Hindlimb muscle (tissue), 1 donor: ENCODE results near the gene PDZD8. TPM values are rescaled to one million over a fixed set of nuclear protein-coding genes. Genes with fewer than 3 reads are reported as not detected.
"Not testable (repeated sequence)": the region's sequence is repeated elsewhere in the genome, so short reads cannot be mapped to it uniquely, and the experiment has no call there.

ENCODE experiments used
- DNase-seq: peaks from one replicate; pipeline ENCODE4 v3.0.0-alpha.2; 2013
- polyA plus RNA-seq: library from polyadenylated mRNA; unstranded; fragments of 120-200 nt; gene quantifications from one replicate; pipeline ENCODE4 v1.2.1, GENCODE V29; 2013; ENCODE audit not compliant: insufficient read length

Gene PDZD8
- polyA plus RNA-seq, 1 donor: 12.8 TPM

DNA sequence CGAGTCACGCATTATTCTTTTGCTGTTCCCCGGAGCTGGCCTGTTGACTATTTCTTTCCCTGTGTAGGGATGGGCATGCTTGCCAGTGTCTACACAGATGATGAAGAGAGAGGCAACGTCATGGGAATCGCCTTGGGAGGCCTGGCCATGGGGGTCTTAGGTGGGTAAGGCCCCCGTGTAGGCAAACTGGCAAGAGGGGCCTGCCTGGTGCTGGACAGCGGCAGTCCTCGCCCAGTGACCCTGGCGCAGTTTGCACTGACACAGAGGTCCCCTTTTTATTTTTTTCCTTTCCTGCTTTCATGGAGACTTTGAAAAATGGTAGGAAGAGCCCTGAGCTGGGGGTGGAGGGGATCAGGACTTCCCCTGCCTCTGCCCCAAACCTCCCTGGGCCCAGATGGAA lies 120.9 kb downstream of the PDZD8 start:
- DNase-seq: no peak

DNA sequence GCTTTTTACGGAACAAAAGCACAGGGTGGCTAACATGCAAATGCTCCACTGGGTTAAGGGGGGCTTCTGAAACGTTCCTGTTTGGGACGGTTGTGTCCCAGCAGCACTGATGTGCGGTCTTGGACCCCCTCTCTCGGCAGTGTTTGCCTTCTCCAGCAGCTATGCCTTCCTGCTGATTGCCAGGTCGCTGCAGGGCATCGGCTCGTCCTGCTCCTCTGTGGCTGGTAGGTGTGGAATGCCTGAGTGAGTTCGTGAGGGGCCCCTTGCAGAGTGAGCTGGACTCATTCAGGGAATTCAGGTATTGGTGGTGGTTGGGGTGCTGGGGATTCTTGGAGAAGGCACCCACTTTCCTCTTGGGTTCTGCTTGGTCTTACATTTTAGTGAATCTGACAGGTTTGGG lies 121.3 kb downstream of the PDZD8 start:
- no peak for DNase-seq

DNA sequence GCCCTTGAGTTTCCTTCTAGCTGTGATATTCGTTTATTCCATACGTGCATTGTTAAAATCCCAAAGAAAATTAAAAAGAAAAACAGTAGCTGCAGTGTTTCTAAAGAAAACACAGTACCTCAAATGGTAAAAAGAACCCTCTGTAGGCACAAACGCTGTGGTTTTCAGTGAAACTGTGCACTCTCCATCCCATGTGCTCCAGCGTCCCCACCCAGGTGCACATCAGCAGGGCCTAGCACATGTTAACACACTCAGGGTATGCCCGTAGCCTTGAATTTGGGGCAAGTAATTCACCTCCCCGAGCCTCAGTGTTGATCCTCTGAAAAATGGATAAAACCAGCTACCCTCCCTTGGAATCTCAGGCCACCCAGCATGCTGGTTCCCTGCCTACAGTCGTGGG lies 124.8 kb downstream of the PDZD8 start:
- DNase-seq: no peak

DNA sequence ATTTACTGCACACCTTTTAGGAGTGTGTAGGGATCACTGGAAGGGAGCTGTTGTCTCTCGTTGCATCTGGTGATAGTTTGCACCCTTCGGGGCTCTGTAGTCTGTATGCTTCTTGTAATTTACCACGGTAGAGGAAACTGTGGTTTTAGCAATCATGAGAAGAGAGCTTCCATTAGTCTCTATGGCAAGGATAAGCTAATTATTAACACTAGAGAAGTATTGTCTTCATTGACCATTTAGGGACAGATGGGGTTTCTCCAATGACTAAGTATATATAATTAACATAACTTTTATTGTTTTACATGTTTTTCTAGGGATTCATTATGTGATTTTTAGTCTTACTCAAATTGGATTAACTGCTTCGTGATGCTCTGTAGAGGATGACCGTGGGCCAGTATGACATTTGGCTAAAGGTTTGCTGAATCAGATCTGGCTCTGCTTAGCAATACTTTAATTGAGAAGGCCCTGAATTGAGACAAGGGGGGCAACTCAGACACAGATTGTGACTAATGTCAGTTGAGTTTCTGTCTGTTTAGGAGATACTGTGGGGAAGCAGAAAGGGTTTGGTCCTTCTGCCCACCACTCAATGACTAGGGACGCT lies 125.6 kb downstream of the PDZD8 start:
- no peak for DNase-seq

DNA sequence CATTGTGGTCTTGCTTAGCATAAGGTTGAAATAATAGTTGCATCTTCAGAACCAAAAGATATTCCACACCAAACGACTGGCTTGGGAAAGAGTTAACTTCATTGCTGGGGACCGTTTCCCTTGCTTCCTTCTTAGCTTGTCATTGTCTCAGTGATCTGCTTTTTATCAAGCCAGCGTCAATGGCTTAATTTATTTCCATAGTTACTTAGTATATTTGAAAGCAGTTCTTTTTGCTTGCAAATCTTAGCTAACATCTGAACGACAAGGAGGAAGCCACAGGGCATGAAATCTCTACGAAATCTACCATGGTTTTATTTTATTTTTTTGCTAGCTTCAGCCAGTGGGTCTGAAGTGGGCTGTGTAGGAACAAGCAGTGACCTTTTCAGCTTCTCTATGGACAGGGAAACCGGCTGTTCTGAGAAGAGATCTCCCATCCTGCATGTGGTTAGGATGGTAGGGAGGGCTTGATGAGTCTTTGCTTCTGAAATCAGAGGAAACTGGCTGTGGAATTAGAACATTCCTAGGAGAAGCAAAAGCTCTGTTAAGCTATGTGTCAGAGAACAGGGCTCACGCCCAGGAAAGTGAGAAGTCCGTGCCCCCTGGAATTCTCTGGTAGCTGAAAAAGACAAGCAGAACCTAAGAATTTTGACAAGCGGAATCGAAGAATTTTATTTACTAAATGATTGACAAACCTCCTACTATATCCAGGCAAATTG lies 126.3 kb downstream of the PDZD8 start:
- no peak for DNase-seq

DNA sequence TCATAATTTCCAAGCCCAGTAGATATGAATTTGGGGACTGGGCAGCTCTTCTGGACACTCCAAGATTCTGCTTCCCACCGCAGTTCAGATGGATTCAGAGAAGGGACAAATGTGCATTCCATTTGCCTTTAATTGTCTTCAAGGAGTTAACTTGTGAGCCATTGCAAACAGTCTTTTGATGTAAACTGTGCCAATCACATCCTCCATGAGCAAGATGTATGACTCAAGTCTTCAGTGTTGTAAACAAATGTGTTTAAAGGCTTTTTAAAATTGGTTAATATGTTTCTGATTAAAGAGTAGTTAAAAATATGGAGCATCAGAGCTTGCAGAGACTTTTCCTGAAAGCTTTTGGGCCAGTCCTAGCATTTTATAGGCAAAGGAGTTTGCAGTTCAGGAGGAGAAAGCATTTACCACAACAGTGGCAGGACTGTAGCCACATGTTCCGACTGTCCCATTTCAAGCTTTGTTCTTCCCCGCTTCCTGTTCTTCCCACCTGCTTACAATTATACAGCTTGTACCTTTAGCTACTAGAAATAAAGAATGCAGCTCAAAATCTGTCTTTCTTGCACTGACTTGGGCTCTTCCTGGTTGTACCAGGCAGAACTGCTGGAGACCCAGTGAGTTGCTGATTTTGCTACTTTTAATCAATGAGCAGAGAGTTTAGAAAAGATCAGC lies 128.1 kb downstream of the PDZD8 start:
- no peak for DNase-seq

DNA sequence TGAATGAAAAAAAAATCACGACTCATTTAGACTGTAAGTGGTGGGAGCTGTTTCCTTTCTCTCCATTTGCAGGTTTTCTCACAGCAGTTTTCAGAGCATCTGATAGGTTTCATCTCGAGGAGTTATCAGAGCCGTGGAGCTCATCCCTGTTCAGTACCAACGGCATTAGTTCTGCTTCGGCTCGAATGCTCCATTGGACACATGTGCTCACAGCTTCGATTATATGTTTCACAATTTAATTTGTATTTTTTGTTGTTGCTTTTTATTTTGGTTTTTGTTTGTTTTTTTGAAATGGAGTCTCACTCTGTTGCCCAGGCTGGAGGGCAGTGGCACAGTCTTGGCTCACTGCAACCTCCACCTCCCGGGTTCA lies 132.8 kb downstream of the PDZD8 start:
- DNase-seq: no peak

DNA sequence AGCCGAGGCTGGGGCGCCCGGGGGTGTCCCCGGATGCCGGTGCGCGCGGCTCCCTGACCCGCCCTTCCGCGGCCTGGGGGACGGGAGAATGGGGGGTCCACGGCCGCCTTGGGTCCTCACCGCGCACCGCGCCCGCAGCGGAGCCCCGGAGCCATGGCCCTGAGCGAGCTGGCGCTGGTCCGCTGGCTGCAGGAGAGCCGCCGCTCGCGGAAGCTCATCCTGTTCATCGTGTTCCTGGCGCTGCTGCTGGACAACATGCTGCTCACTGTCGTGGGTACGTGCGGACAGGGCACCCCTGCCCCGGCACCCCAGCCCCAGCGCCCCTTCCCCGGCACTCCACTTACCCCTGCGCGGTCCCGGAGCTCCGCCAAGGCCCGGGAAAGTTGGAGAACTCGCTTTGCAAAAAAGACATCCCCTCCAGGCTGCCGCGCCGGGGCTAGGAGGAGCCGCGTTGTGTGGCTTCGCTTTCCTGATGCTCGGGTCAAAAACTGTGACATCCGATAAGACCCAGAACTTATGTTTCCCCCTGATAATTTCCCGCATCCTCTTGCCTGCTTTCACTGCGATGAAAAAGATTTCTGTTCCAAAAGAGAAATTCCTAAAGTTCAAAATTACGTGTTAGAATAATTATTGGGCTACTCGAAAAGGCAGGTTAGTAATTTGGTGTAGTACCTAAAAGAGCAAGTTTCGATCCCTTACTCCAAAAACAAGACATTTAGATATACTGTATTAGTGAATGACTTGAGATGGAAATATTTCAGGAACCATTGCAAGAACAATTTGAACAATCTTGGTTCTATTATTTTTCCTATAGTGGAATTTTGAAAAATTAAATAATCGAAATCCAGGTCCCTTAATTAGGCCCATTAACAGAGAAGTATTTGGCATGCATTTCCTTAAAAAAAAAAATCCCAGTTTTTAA lies 133.4 kb downstream of the PDZD8 start:
- DNase-seq: no peak

DNA sequence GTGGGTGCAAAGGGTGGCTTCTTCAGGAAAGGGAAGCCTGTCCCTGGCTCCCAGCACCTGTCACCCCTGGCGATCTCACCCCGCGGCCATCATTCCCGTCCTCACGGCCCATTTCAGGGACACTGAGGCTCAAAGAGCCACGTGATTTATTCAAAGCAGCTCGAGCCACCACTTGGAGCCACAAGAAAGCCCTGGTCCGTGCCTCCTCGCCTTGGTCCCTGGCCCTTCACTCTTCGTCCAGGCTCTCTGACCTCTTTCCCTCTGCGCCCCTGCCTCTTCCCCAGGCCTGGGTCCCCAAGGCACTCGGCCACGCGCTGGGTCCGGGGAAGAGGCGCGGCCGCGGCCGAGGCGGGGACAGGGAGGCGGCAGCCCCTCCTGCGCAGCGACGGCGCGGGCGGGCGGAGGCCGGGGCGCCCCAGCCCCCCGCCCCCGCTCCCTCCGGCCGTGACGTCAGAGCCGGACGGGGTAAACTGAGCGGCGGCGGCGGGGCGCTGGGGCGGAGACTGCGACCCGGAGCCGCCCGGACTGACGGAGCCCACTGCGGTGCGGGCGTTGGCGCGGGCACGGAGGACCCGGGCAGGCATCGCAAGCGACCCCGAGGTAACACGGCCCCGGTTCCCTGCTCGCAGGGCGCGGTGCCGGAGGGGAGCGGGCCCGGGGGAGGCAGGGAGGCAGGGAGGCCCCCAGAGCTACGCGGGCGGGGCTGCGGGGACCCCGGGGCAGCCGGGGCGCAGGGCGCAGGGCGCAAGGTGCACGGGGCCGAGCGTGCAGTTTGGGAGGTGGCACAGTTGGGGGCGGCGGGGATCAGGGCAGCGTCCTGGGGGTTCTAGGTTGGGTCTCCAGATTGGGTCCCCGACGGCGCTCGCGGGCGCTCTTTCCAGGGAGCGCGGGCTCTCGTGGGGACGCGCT lies 134.4 kb downstream of the PDZD8 start, which contains the start of gene SLC18A2:
Gene SLC18A2, plus strand, starts transcription at position 494 of the 909 bp plus-strand sequence. CDS start 580 bp downstream, outside the sequence.
- DNase-seq: no peak

DNA sequence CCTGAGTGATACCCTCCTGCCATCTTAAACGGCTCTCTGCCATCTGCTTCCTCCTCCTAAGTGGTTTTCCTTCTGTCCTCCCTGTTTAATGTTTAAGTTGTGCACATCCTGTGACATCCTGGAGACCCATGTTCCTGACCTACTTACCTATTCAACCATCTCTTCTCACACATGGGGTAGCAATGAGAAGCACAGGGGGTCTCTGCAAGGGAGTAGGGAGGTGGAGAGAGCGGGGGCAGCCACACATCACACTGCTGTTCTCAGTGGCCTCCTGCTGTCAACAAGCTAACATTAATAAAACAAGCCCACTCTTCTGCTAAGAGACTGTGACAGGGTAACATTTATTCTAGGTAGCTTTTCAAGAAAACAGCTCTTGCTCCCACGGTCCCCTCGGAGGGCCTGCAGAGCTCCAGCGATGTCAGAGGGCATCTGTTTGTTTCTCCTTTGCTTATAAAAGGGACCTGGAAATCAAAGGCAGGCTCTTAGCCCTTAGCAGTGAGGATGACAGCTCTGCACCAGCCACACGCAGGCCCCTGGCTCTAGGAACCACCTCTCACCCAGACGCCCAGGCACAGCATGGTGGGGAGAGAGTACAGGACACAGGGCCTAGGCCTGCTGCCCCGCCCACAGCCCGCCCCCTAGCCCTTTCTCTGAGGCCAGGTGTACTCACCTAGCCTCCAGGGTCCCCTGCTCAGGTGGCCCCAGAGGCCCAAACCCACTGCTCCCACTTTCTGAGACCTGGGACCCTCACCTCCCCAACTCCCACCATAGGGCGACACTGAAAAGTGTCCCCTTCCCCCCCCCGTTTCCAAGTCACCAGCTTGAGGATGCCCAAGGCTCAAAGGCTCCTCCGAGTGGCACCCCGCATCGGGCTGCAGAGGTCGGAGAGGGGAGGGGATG lies 135.3 kb downstream of the PDZD8 start:
- no peak for DNase-seq

DNA sequence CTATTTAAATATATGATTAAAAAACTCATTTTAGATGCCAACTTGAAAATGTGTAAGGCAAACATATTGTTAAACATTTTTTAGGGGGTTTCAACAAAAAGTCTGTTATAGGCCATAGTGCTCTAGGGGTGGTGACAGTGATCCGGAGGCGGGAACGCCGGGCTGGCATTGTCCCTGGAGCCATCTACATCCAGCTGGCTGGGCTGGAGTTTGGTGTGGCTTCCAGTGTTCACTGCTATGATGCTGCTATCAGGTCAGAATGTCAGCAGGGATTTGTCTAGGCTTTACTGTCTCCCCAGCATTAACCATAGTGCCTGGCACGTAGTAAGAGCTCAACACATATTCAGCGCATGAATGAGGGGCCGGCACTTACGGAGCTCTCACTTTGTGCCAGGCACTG lies 136.2 kb downstream of the PDZD8 start:
- no peak for DNase-seq

DNA sequence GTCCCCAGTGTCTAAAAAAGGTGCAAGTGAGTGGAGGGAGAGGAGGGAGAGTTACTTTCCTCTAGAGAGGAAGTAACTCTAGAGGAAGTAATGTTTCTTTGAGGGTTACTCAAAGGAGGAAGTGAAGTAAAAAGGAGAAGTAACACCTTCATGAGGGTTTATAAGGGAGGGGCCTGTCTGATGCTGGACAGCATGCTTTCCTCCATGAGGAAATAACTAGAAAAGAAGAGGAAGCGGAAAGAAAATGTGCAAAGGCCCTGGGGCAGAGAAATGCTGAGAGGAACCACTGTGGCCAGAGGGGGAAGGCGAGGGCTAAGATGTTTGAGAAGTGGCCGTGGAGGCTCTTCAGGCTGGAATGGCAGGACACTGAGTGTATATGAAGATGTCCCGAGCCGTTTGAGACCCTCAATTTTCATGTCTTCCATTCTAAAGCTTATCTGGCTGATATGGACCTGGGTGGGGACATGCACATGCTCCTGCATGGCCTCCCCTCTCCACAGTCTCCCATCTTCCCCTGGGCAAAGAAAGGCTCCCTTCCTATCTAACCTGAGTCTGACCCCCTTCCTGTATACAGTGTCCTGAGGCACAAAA lies 137.7 kb downstream of the PDZD8 start:
- DNase-seq: no peak

DNA sequence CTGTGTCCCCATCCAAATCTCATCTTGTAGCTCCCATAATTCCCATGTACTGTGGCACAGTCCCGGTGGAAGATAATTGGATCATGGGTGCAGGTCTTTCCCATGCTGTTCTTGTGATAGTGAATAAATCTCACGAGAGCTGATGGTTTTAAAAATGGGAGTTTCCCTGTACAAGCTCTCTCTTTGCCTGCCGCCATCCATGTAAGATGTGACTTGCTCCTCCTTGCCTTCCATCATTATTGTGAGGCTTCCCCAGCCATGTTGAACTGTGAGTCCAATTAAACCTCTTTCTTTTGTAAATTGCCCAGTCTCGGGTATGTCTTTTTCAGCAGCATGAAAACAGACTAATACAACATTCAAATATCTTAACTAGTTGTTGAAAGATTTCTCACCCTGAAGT lies 145.1 kb downstream of the PDZD8 start:
- DNase-seq: not testable (repeated sequence)

DNA sequence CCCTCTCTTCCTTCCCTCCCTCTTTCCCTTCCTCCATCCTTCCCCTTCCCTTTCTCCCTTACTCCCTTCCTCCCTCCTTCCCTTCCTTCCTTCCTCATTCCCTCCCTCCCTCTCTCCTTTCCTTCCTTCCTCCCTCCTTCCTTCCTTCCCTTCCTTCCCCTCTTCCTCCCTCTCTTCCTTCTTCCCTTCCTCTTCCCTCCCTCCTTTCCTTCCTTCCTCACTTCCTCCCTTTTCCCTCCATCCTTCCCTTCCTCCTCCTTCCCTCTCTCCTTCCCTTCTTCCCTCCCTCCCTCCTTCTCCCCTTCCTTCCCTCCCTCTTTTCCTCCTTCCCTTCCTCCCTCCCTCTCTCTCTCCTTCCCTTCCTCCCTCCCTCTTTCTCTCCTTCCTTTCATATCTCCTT lies 147.0 kb downstream of the PDZD8 start:
- DNase-seq: no peak

Other genes starting within 250 kb of the PDZD8 start
- gene VAX1, start 237.2 kb downstream of the PDZD8 start, polyA plus RNA-seq: not detected
- not detected for gene KCNK18, start 178.0 kb downstream of the PDZD8 start, polyA plus RNA-seq
- gene SLC18A2, start 134.3 kb downstream of the PDZD8 start, polyA plus RNA-seq: 0.27 TPM
- gene EMX2, start 167.3 kb upstream of the PDZD8 start, polyA plus RNA-seq: 9.0 TPM